ENCODE measurements around the gene GRIFIN.

- TF ChIP-seq EZH2 (IDR thresholded peaks at IDR 0.05; ENCODE audit: insufficient read depth, poor library complexity, severe bottlenecking) (no peak), EZH2phosphoT487 (IDR thresholded peaks at IDR 0.05; ENCODE audit: insufficient read depth, low read depth) (no peak)
These were observed 48.0 kb upstream of the GRIFIN start for GRCh38 chr7:2523941-2524807.

All from GM23248 (cell line).